ACC112 (cell line): ENCODE data around the gene PRRT2.
"Not testable (repeated sequence)": the region's sequence is repeated elsewhere in the genome, so short reads cannot be mapped to it uniquely, and the experiment has no call there.

ENCODE experiments used
- H2AFZ ChIP-seq: fragments of 200-600 bp; sonication (generic); one replicate; pipeline ENCODE4 v1.6.0; 2017; ENCODE audit warnings: antibody characterized with exemption, low read length; ENCODE audit not compliant: unreplicated experiment
- H3K27ac ChIP-seq: fragments of 200-600 bp; sonication (generic); 2 replicates; pipeline ENCODE4 v1.5.1; 2014; ENCODE audit warnings: low read depth, mild to moderate bottlenecking, antibody characterized with exemption, low read length, moderate library complexity
- H3K27me3 ChIP-seq: fragments of 200-600 bp; sonication (generic); 2 replicates; pipeline ENCODE4 v1.6.1; 2014; ENCODE audit warnings: mild to moderate bottlenecking, antibody characterized with exemption, low read length, moderate library complexity, mixed read lengths; ENCODE audit not compliant: insufficient read depth
- H3K36me3 ChIP-seq: fragments of 200-600 bp; sonication (generic); 2 replicates; pipeline ENCODE4 v1.6.1; 2016; ENCODE audit warnings: mild to moderate bottlenecking, antibody characterized with exemption, low read length, moderate library complexity, mixed read lengths; ENCODE audit not compliant: insufficient read depth
- H3K4me1 ChIP-seq: fragments of 200-600 bp; sonication (generic); one replicate; pipeline ENCODE4 v1.6.1; 2016; ENCODE audit warnings: low read length, mixed read lengths; ENCODE audit not compliant: insufficient read depth, unreplicated experiment, control insufficient read depth
- H3K4me3 ChIP-seq: fragments of 200-600 bp; sonication (generic); 2 replicates; pipeline ENCODE4 v1.5.1; 2014; ENCODE audit warnings: mild to moderate bottlenecking, low read depth, low read length
- H3K79me2 ChIP-seq: fragments of 200-600 bp; sonication (generic); one replicate; pipeline ENCODE4 v1.6.0; 2016; ENCODE audit warnings: low read length; ENCODE audit not compliant: control insufficient read depth, unreplicated experiment, insufficient read depth

PRRT2 gene

GRCh38 chr16:29811896-29812665 is at the start of gene PRRT2:
Gene PRRT2, plus strand, starts transcription at chr16:29812193. Its CDS starts 862 bp downstream, at chr16:29813055.
- Histone ChIP-seq H3K4me1 (peaks cover 34% of the 10 kb centered on the region), H3K4me3 (peak within 1 kb of the TSS; percentile 70), H3K27me3 (no peaks in the 10 kb centered on the region), H3K36me3 (peaks cover 9% of the 10 kb centered on the region; the same call in 1 of the 2 replicates), H2AFZ (no peak within 1 kb of the TSS), H3K79me2 (peaks cover 19% of the 10 kb centered on the region), H3K27ac (peak within 1 kb of the TSS; percentile 30; the same call in 1 of the 2 replicates)

- Histone ChIP-seq H3K27me3 (no peaks in the 10 kb centered on the region), H3K4me3 (no peak overlapping the region), H2AFZ (no peak overlapping the region), H3K79me2 (no peaks in the 10 kb centered on the region), H3K4me1 (no peaks in the 10 kb centered on the region), H3K36me3 (no peaks in the 10 kb centered on the region), H3K27ac (no peak overlapping the region)
Measured at GRCh38 chr16:29763326-29763725, 48.7 kb upstream of the PRRT2 start.

- Histone ChIP-seq H3K4me1 (no peaks in the 10 kb centered on the region), H2AFZ (no peak overlapping the region), H3K36me3 (no peaks in the 10 kb centered on the region), H3K27ac (no peak overlapping the region), H3K79me2 (no peaks in the 10 kb centered on the region), H3K27me3 (no peaks in the 10 kb centered on the region), H3K4me3 (no peak overlapping the region)
Measured at GRCh38 chr16:29765167-29766032, 46.6 kb upstream of the PRRT2 start.

GRCh38 chr16:29766571-29766970 is 45.4 kb upstream of the PRRT2 start:
- Histone ChIP-seq H3K27ac (no peak overlapping the region), H3K79me2 (no peaks in the 10 kb centered on the region), H2AFZ (no peak overlapping the region), H3K4me1 (no peaks in the 10 kb centered on the region), H3K27me3 (no peaks in the 10 kb centered on the region), H3K4me3 (no peak overlapping the region), H3K36me3 (no peaks in the 10 kb centered on the region)

- no peaks in the 10 kb centered on the region for H3K4me1 ChIP-seq
- no peaks in the 10 kb centered on the region for H3K79me2 ChIP-seq
- no peaks in the 10 kb centered on the region for H3K27me3 ChIP-seq
- H3K36me3 ChIP-seq = no peaks in the 10 kb centered on the region
- no peak overlapping the region for H2AFZ ChIP-seq
- H3K27ac ChIP-seq = no peak overlapping the region
- no peak overlapping the region for H3K4me3 ChIP-seq
Measured at GRCh38 chr16:29767062-29767461, 44.9 kb upstream of the PRRT2 start.

GRCh38 chr16:29769507-29769906 is 42.5 kb upstream of the PRRT2 start:
- no peaks in the 10 kb centered on the region for H3K4me1 ChIP-seq
- no peaks in the 10 kb centered on the region for H3K27me3 ChIP-seq
- no peaks in the 10 kb centered on the region for H3K36me3 ChIP-seq

GRCh38 chr16:29770250-29770929 is 41.6 kb upstream of the PRRT2 start:
- Histone ChIP-seq H2AFZ (no peak overlapping the region), H3K27ac (no peak overlapping the region), H3K4me3 (no peak overlapping the region), H3K36me3 (no peaks in the 10 kb centered on the region), H3K4me1 (no peaks in the 10 kb centered on the region), H3K27me3 (no peaks in the 10 kb centered on the region), H3K79me2 (no peaks in the 10 kb centered on the region)

More at GRCh38 chr16:29769507-29769906, 42.5 kb upstream of the PRRT2 start:
- no peaks in the 10 kb centered on the region for H3K79me2 ChIP-seq
- H3K4me3 ChIP-seq = no peak overlapping the region
- H3K27ac ChIP-seq = no peak overlapping the region
- no peak overlapping the region for H2AFZ ChIP-seq

GRCh38 chr16:29772330-29772729 is 39.7 kb upstream of the PRRT2 start:
- not testable (repeated sequence) for H2AFZ ChIP-seq, H3K4me3 ChIP-seq, H3K27me3 ChIP-seq, H3K36me3 ChIP-seq, H3K4me1 ChIP-seq, H3K79me2 ChIP-seq, H3K27ac ChIP-seq

GRCh38 chr16:29774730-29775129 is 37.3 kb upstream of the PRRT2 start:
- Histone ChIP-seq H3K4me3 (no peak overlapping the region), H3K27me3 (peaks cover 17% of the 10 kb centered on the region), H3K79me2 (no peaks in the 10 kb centered on the region), H3K36me3 (no peaks in the 10 kb centered on the region), H3K4me1 (peaks cover 2% of the 10 kb centered on the region), H2AFZ (no peak overlapping the region), H3K27ac (no peak overlapping the region)

- Histone ChIP-seq H3K79me2 (no peaks in the 10 kb centered on the region), H3K4me3 (no peak overlapping the region), H3K36me3 (no peaks in the 10 kb centered on the region), H3K4me1 (peaks cover 2% of the 10 kb centered on the region), H2AFZ (no peak overlapping the region), H3K27ac (no peak overlapping the region), H3K27me3 (peaks cover 27% of the 10 kb centered on the region)
Measured at GRCh38 chr16:29775742-29776408, 36.1 kb upstream of the PRRT2 start.
